Measurements from ENCODE around the gene SIGLEC1.

SIGLEC1 gene

GRCh38 chr20:3687655-3688054 lies 24.7 kb downstream of the SIGLEC1 start:
- Histone ChIP-seq H3K36me3 (ENCODE audit: control insufficient read depth, insufficient read depth, low read length) (no peaks in the 10 kb centered on the region), H3K4me3 (ENCODE audit: low read length) (no peak overlapping the region), H3K9ac (ENCODE audit: low read length) (no peak overlapping the region), H2BK5ac (ENCODE audit: low read length) (no peak overlapping the region), H3K4me1 (ENCODE audit: control insufficient read depth, low read depth, low read length) (no peaks in the 10 kb centered on the region), H3K18ac (ENCODE audit: low read length) (no peak overlapping the region), H3K27me3 (ENCODE audit: insufficient read depth, low read length, poor library complexity) (no peaks in the 10 kb centered on the region), H3K4me2 (ENCODE audit: low read length) (no peak overlapping the region), H3K4ac (ENCODE audit: low read depth, low read length) (no peak overlapping the region), H3K23ac (ENCODE audit: low read length) (no peak overlapping the region), H2BK15ac (replicated peaks; ENCODE audit: low read depth) (no peak overlapping the region), H2AK5ac (ENCODE audit: low read length) (no peak overlapping the region), H3K56ac (ENCODE audit: low read length) (no peak overlapping the region), H4K8ac (ENCODE audit: low read depth, low read length) (no peak overlapping the region), H3K79me1 (ENCODE audit: low read length) (no peaks in the 10 kb centered on the region), H3K27ac (ENCODE audit: low read depth, low read length) (no peak overlapping the region), H4K5ac (ENCODE audit: low read length) (no peak overlapping the region), H2BK120ac (ENCODE audit: low read depth, low read length) (no peak overlapping the region), H3K79me2 (ENCODE audit: control insufficient read depth, insufficient read depth, low read length) (no peaks in the 10 kb centered on the region)
- DNase-seq, result peak; percentile 74
- WGBS (ENCODE audit: extremely low coverage, insufficient coverage, low lambda C conversion rate), result no CpG with 5 or more reads among the region's 2 CpGs

- no peak for DNase-seq
- Histone ChIP-seq H3K36me3 (ENCODE audit: control insufficient read depth, insufficient read depth, low read length) (no peaks in the 10 kb centered on the region), H3K9ac (ENCODE audit: low read length) (no peak overlapping the region), H4K8ac (ENCODE audit: low read depth, low read length) (no peak overlapping the region), H2AK5ac (ENCODE audit: low read length) (no peak overlapping the region), H3K4me3 (ENCODE audit: low read length) (no peak overlapping the region), H3K18ac (ENCODE audit: low read length) (no peak overlapping the region), H3K4ac (ENCODE audit: low read depth, low read length) (no peak overlapping the region), H3K56ac (ENCODE audit: low read length) (no peak overlapping the region), H3K4me1 (ENCODE audit: control insufficient read depth, low read depth, low read length) (no peaks in the 10 kb centered on the region), H3K23ac (ENCODE audit: low read length) (no peak overlapping the region), H2BK5ac (ENCODE audit: low read length) (no peak overlapping the region), H2BK15ac (replicated peaks; ENCODE audit: low read depth) (no peak overlapping the region), H3K27ac (ENCODE audit: low read depth, low read length) (no peak overlapping the region), H3K4me2 (ENCODE audit: low read length) (no peak overlapping the region), H3K27me3 (ENCODE audit: insufficient read depth, low read length, poor library complexity) (no peaks in the 10 kb centered on the region), H2BK120ac (ENCODE audit: low read depth, low read length) (no peak overlapping the region), H3K79me1 (ENCODE audit: low read length) (no peaks in the 10 kb centered on the region), H4K5ac (ENCODE audit: low read length) (no peak overlapping the region), H3K79me2 (ENCODE audit: control insufficient read depth, insufficient read depth, low read length) (no peaks in the 10 kb centered on the region)
- WGBS (ENCODE audit: extremely low coverage, insufficient coverage, low lambda C conversion rate), result no CpG with 5 or more reads among the region's 9 CpGs
These were observed 25.5 kb downstream of the SIGLEC1 start for GRCh38 chr20:3686867-3687321.

GRCh38 chr20:3686421-3686820 lies 26.0 kb downstream of the SIGLEC1 start:
- H2AK5ac ChIP-seq (ENCODE audit: low read length), result no peak overlapping the region
- no peak overlapping the region for H2BK120ac ChIP-seq (ENCODE audit: low read depth, low read length)
- H4K8ac ChIP-seq (ENCODE audit: low read depth, low read length), result no peak overlapping the region
- H3K18ac ChIP-seq (ENCODE audit: low read length), result no peak overlapping the region
- H2BK5ac ChIP-seq (ENCODE audit: low read length), result no peak overlapping the region
- no peaks in the 10 kb centered on the region for H3K27me3 ChIP-seq (ENCODE audit: insufficient read depth, low read length, poor library complexity)
- H2BK15ac ChIP-seq (replicated peaks; ENCODE audit: low read depth), result no peak overlapping the region
- H3K4ac ChIP-seq (ENCODE audit: low read depth, low read length), result no peak overlapping the region
- no peak overlapping the region for H3K4me3 ChIP-seq (ENCODE audit: low read length)
- no peak overlapping the region for H4K5ac ChIP-seq (ENCODE audit: low read length)
- no peaks in the 10 kb centered on the region for H3K79me2 ChIP-seq (ENCODE audit: control insufficient read depth, insufficient read depth, low read length)
- no peaks in the 10 kb centered on the region for H3K4me1 ChIP-seq (ENCODE audit: control insufficient read depth, low read depth, low read length)
- H3K56ac ChIP-seq (ENCODE audit: low read length), result no peak overlapping the region
- no peaks in the 10 kb centered on the region for H3K79me1 ChIP-seq (ENCODE audit: low read length)
- no peaks in the 10 kb centered on the region for H3K36me3 ChIP-seq (ENCODE audit: control insufficient read depth, insufficient read depth, low read length)
- WGBS (ENCODE audit: extremely low coverage, insufficient coverage, low lambda C conversion rate), result no CpG with 5 or more reads among the region's 7 CpGs
- H3K23ac ChIP-seq (ENCODE audit: low read length), result no peak overlapping the region
- H3K27ac ChIP-seq (ENCODE audit: low read depth, low read length), result no peak overlapping the region
- no peak for DNase-seq
- H3K9ac ChIP-seq (ENCODE audit: low read length), result no peak overlapping the region
- no peak overlapping the region for H3K4me2 ChIP-seq (ENCODE audit: low read length)

- H3K4me2 ChIP-seq (ENCODE audit: low read length), result no peak overlapping the region
- WGBS (ENCODE audit: extremely low coverage, insufficient coverage, low lambda C conversion rate), result no CpG with 5 or more reads among the region's 7 CpGs
- H3K79me1 ChIP-seq (ENCODE audit: low read length), result no peaks in the 10 kb centered on the region
- H3K23ac ChIP-seq (ENCODE audit: low read length), result no peak overlapping the region
- H3K79me2 ChIP-seq (ENCODE audit: control insufficient read depth, insufficient read depth, low read length), result no peaks in the 10 kb centered on the region
- no peak overlapping the region for H3K18ac ChIP-seq (ENCODE audit: low read length)
- H2BK15ac ChIP-seq (replicated peaks; ENCODE audit: low read depth), result no peak overlapping the region
- no peaks in the 10 kb centered on the region for H3K4me1 ChIP-seq (ENCODE audit: control insufficient read depth, low read depth, low read length)
- H3K56ac ChIP-seq (ENCODE audit: low read length), result no peak overlapping the region
- H3K27ac ChIP-seq (ENCODE audit: low read depth, low read length), result no peak overlapping the region
- no peak overlapping the region for H2BK120ac ChIP-seq (ENCODE audit: low read depth, low read length)
- no peak overlapping the region for H3K4ac ChIP-seq (ENCODE audit: low read depth, low read length)
- H2AK5ac ChIP-seq (ENCODE audit: low read length), result no peak overlapping the region
- no peak overlapping the region for H4K5ac ChIP-seq (ENCODE audit: low read length)
- H4K8ac ChIP-seq (ENCODE audit: low read depth, low read length), result no peak overlapping the region
- H3K4me3 ChIP-seq (ENCODE audit: low read length), result no peak overlapping the region
- H2BK5ac ChIP-seq (ENCODE audit: low read length), result no peak overlapping the region
- DNase-seq, result no peak
- no peaks in the 10 kb centered on the region for H3K27me3 ChIP-seq (ENCODE audit: insufficient read depth, low read length, poor library complexity)
- no peaks in the 10 kb centered on the region for H3K36me3 ChIP-seq (ENCODE audit: control insufficient read depth, insufficient read depth, low read length)
- no peak overlapping the region for H3K9ac ChIP-seq (ENCODE audit: low read length)
These were observed 27.1 kb downstream of the SIGLEC1 start for GRCh38 chr20:3685341-3685740.

- Histone ChIP-seq H3K27ac (ENCODE audit: low read depth, low read length) (no peak within 1 kb of the TSS), H3K4me3 (ENCODE audit: low read length) (peak within 1 kb of the TSS; percentile 32), H2AK5ac (ENCODE audit: low read length) (no peak within 1 kb of the TSS), H3K27me3 (ENCODE audit: insufficient read depth, low read length, poor library complexity) (no peaks in the 10 kb centered on the region), H2BK15ac (replicated peaks; ENCODE audit: low read depth) (no peak within 1 kb of the TSS), H3K4me1 (ENCODE audit: control insufficient read depth, low read depth, low read length) (no peaks in the 10 kb centered on the region), H3K79me2 (ENCODE audit: control insufficient read depth, insufficient read depth, low read length) (no peaks in the 10 kb centered on the region), H3K36me3 (ENCODE audit: control insufficient read depth, insufficient read depth, low read length) (no peaks in the 10 kb centered on the region), H3K4ac (ENCODE audit: low read depth, low read length) (no peak within 1 kb of the TSS), H4K5ac (ENCODE audit: low read length) (no peak within 1 kb of the TSS), H3K56ac (ENCODE audit: low read length) (peak within 1 kb of the TSS; percentile 79), H3K18ac (ENCODE audit: low read length) (no peak within 1 kb of the TSS), H3K23ac (ENCODE audit: low read length) (no peak within 1 kb of the TSS), H2BK5ac (ENCODE audit: low read length) (no peak within 1 kb of the TSS), H3K9ac (ENCODE audit: low read length) (peak within 1 kb of the TSS; percentile 66), H4K8ac (ENCODE audit: low read depth, low read length) (no peak within 1 kb of the TSS), H3K4me2 (ENCODE audit: low read length) (peak within 1 kb of the TSS; percentile 74), H3K79me1 (ENCODE audit: low read length) (no peaks in the 10 kb centered on the region), H2BK120ac (ENCODE audit: low read depth, low read length) (no peak within 1 kb of the TSS)
- DNase-seq, result no peak
- WGBS (ENCODE audit: extremely low coverage, insufficient coverage, low lambda C conversion rate), result no CpG with 5 or more reads among the region's 65 CpGs
These were observed 30.2 kb downstream of the SIGLEC1 start, which contains the start of gene ADAM33 for GRCh38 chr20:3681931-3682781. Gene ADAM33 (minus strand): TSS chr20:3682010. CDS start chr20:3682004, 6 bp downstream.

Data from mesendoderm (in vitro differentiated cells).